ENCODE data around the gene ATXN1. TPM values are rescaled to one million over a fixed set of nuclear protein-coding genes. Genes with fewer than 3 reads are reported as not detected.

The ATXN1 gene
- total and polyA plus RNA-seq, 2 of the 13 experiments (the other 11 are each of a cell fraction or from before 2014, with no cell fraction given) = 20.7 to 39.5 TPM

DNA sequence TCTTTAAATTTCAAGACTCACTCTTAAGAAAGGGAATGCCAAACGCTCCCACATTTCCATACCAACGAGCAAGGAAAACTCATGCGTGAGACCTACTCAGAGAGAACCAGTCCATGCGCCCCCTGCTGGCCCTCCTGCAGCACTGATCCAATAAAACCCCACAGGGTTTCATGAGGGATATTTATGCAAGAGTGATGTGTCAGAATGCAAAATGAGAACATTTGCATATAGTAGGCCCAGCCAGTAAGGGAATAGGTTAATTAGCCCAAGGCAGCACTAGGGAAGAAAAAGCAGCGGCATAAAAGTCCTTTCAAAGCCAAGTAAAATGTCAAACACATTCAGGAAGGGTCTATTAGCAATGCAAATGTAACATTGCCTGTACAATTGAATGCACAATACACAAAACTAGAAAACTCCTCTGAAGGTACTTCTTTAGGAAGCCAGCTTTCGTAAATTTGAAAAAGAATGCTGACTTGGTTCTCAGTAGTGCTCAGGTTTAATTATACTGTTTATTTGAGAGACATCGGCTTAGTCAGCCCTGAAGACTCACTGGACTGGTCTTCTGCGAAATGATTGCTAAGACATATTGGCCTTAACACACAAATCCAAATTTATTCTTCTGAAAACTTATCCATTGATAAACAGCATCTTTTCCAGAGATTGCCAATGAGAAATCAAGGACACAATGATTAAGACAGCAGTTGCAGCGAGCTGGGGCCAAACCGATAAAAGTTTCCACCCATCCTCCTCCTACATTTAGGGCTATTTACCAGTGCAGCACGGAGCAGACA, 429.7 kb downstream of the ATXN1 start (continued):
- TF ChIP-seq, protein P1, sequence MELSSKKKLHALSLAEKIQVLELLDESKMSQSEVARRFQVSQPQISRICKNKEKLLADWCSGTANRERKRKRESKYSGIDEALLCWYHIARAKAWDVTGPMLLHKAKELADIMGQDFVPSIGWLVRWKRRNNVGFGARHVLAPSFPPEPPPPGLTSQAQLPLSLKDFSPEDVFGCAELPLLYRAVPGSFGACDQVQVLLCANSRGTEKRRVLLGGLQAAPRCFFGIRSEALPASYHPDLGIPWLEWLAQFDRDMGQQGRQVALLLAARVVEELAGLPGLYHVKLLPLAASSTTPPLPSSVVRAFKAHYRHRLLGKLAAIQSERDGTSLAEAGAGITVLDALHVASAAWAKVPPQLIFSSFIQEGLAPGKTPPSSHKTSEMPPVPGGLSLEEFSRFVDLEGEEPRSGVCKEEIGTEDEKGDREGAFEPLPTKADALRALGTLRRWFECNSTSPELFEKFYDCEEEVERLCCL (CRISPR knock-in tag; IDR thresholded peaks at IDR 0.05; ENCODE audit: borderline replicate concordance) = no peak
- TF ChIP-seq ZSCAN9 (CRISPR knock-in tag; IDR thresholded peaks at IDR 0.05; ENCODE audit: borderline replicate concordance) = no peak
- no peak for TF ChIP-seq SRSF4 (IDR thresholded peaks at IDR 0.05; ENCODE audit: low read depth, low read length, poor library complexity, severe bottlenecking)
- no peak for TF ChIP-seq JARID2 (CRISPR knock-in tag; IDR thresholded peaks at IDR 0.05; ENCODE audit: insufficient replicate concordance)
- no peak for TF ChIP-seq ZNF282 (IDR thresholded peaks at IDR 0.05; ENCODE audit: partially characterized antibody)
- TF ChIP-seq MTA3 (CRISPR knock-in tag; IDR thresholded peaks at IDR 0.05) = no peak
- TF ChIP-seq, protein P2, sequence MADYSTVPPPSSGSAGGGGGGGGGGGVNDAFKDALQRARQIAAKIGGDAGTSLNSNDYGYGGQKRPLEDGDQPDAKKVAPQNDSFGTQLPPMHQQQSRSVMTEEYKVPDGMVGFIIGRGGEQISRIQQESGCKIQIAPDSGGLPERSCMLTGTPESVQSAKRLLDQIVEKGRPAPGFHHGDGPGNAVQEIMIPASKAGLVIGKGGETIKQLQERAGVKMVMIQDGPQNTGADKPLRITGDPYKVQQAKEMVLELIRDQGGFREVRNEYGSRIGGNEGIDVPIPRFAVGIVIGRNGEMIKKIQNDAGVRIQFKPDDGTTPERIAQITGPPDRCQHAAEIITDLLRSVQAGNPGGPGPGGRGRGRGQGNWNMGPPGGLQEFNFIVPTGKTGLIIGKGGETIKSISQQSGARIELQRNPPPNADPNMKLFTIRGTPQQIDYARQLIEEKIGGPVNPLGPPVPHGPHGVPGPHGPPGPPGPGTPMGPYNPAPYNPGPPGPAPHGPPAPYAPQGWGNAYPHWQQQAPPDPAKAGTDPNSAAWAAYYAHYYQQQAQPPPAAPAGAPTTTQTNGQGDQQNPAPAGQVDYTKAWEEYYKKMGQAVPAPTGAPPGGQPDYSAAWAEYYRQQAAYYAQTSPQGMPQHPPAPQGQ (CRISPR knock-in tag; IDR thresholded peaks at IDR 0.05; ENCODE audit: borderline replicate concordance) = no peak
- no peak for TF ChIP-seq ZSCAN30 (CRISPR knock-in tag; IDR thresholded peaks at IDR 0.05)
- TF ChIP-seq, protein P3, sequence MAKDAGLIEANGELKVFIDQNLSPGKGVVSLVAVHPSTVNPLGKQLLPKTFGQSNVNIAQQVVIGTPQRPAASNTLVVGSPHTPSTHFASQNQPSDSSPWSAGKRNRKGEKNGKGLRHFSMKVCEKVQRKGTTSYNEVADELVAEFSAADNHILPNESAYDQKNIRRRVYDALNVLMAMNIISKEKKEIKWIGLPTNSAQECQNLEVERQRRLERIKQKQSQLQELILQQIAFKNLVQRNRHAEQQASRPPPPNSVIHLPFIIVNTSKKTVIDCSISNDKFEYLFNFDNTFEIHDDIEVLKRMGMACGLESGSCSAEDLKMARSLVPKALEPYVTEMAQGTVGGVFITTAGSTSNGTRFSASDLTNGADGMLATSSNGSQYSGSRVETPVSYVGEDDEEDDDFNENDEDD (CRISPR knock-in tag; IDR thresholded peaks at IDR 0.05; ENCODE audit: borderline replicate concordance) = no peak
- TF ChIP-seq ZNF501 (CRISPR knock-in tag; IDR thresholded peaks at IDR 0.05) = peak; percentile 18; the same call in 1 of the 2 replicates
- no peak for TF ChIP-seq PCBP1 (IDR thresholded peaks at IDR 0.05; ENCODE audit: borderline replicate concordance, low read depth, low read length)
- TF ChIP-seq ZKSCAN1 (IDR thresholded peaks at IDR 0.05; ENCODE audit: low read length) = peak; percentile 49; the same call in 1 of the 2 replicates
- TF ChIP-seq ZNF670 (CRISPR knock-in tag; IDR thresholded peaks at IDR 0.05; ENCODE audit: borderline replicate concordance) = no peak
- no peak for TF ChIP-seq BORCS8-MEF2B (CRISPR knock-in tag; IDR thresholded peaks at IDR 0.05)
- no peak for TF ChIP-seq ZGPAT (CRISPR knock-in tag; IDR thresholded peaks at IDR 0.05)
- TF ChIP-seq STAG1 (CRISPR knock-in tag; IDR thresholded peaks at IDR 0.05) = peak; percentile 33
- TF ChIP-seq, protein P4, sequence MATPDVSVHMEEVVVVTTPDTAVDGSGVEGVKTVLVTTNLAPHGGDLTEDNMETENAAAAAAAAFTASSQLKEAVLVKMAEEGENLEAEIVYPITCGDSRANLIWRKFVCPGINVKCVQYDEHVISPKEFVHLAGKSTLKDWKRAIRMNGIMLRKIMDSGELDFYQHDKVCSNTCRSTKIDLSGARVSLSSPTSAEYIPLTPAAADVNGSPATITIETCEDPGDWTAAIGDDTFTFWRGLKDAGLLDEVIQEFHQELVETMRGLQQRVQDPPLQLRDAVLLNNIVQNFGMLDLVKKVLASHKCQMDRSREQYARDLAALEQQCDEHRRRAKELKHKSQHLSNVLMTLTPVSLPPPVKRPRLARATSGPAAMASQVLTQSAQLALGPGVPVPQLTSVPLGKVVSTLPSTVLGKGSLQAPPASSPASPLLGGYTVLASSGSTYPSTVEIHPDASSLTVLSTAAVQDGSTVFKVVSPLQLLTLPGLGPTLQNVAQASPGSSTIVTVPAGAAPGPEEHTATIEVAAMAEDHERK (CRISPR knock-in tag; IDR thresholded peaks at IDR 0.05; ENCODE audit: low read depth) = no peak
- TF ChIP-seq, protein P5, sequence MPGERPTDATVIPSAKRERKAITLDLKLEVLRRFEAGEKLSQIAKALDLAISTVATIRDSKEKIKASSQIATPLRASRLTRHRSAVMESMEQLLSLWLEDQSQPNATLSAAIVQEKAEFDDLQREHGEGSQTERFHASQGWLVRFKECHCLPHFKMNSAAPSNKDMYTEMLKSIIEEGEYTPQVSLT (CRISPR knock-in tag; IDR thresholded peaks at IDR 0.05; ENCODE audit: borderline replicate concordance, low read depth) = no peak
- TF ChIP-seq SNRNP70 (IDR thresholded peaks at IDR 0.05; ENCODE audit: low read depth, low read length) = no peak
- TF ChIP-seq ZNF879 (CRISPR knock-in tag; IDR thresholded peaks at IDR 0.05) = 0 out of 2 replicates have a peak, but pooled peaks have one; percentile 12
- no peak for TF ChIP-seq SIN3B (IDR thresholded peaks at IDR 0.05; ENCODE audit: low read length)
